GM12878 (cell line): Measurements from ENCODE around the gene LTB. TPM values are rescaled to one million over a fixed set of nuclear protein-coding genes. Genes with fewer than 3 reads are reported as not detected.

Experiments
- ATAC-seq: fragments of 200-7000 bp; cut with Tn5 transposase; 3 replicates; pipeline ENCODE4 v1.9.1; 2020; ENCODE audit warnings: mild to moderate bottlenecking, moderate library complexity
- BruUV-seq: library from RNA; stranded (reverse); fragments of 400-500 nt; replicated peaks from 2 replicates; lab custom pipeline; 2021; lab: Mats Ljungman, UMichigan
- CTCF ChIA-PET: fragments of 300-600 bp; sonication (Branson Sonifier 250); formaldehyde crosslinking; extraction: SDS; loops from one replicate; lab custom pipeline; 2021; ENCODE audit warnings: inconsistent platforms; lab: Yijun Ruan, JAX
- POLR2A ChIA-PET: fragments of 350-600 bp; formaldehyde crosslinking; extraction: SDS; loops from one replicate; lab custom pipeline; 2021; ENCODE audit warnings: inconsistent platforms; lab: Charles Lee
- RAD21 ChIA-PET: fragments of 300-600 bp; sonication (Branson Sonifier 250); formaldehyde crosslinking; loops from one replicate; lab custom pipeline; 2023; ENCODE audit warnings: antibody characterized with exemption; ENCODE audit not compliant: unreplicated experiment; lab: Charles Lee
- SMC1A ChIA-PET: fragments of 300-600 bp; sonication (Branson Sonifier 250); formaldehyde crosslinking; loops from one replicate; lab custom pipeline; 2023; ENCODE audit not compliant: unreplicated experiment, uncharacterized antibody; lab: Charles Lee
- DNase-seq: peaks from one replicate; pipeline ENCODE4 v3.0.0-alpha.2; 2011; ENCODE audit warnings: low read depth, low spot score
- FAIRE-seq: peaks from 3 replicates; lab custom pipeline; 2011; peaks lifted over from hg19 to GRCh38; lab: Jason Lieb, UNC
- H2AFZ ChIP-seq: 2 replicates; pipeline ENCODE4 v1.6.0; 2011; ENCODE audit warnings: low read depth, low read length, control low read depth; ENCODE audit not compliant: control insufficient read depth
- H3K27ac ChIP-seq: 2 replicates; pipeline ENCODE4 v1.5.1; 2011; ENCODE audit warnings: control low read depth; ENCODE audit not compliant: control insufficient read depth, insufficient read depth
- H3K27me3 ChIP-seq, 2 experiments: replicated peaks in 1 of 2; 2 replicates each; pipeline versions ENCODE4 v1.6.0 to v1.6.1; 2011; ENCODE audit warnings: low read length in 1 of 2; ENCODE audit not compliant: control insufficient read depth in 2 of 2, insufficient read depth in 2 of 2
- H3K36me3 ChIP-seq, 2 experiments: 2 replicates each; pipeline ENCODE4 v1.5.1; 2011; ENCODE audit warnings: low read length in 1 of 2; ENCODE audit not compliant: control insufficient read depth in 2 of 2, insufficient read depth in 2 of 2
- H3K4me1 ChIP-seq: 2 replicates; pipeline ENCODE4 v1.6.1; 2011; ENCODE audit warnings: mild to moderate bottlenecking, low read length, moderate library complexity, mixed read lengths; ENCODE audit not compliant: control insufficient read depth, insufficient read depth
- H3K4me2 ChIP-seq: 2 replicates; pipeline ENCODE4 v1.6.0; 2011; ENCODE audit warnings: control low read depth; ENCODE audit not compliant: control insufficient read depth, insufficient read depth
- H3K4me3 ChIP-seq: fragments of 200-600 bp; sonication (generic); 2 replicates; pipeline ENCODE4 v1.5.1; 2016
- H3K79me2 ChIP-seq: 2 replicates; pipeline ENCODE4 v1.6.0; 2011; ENCODE audit warnings: low read length; ENCODE audit not compliant: control insufficient read depth, insufficient read depth
- H3K9ac ChIP-seq: 2 replicates; pipeline ENCODE4 v1.8.0; 2011; ENCODE audit warnings: low read length, control low read depth, mixed read lengths; ENCODE audit not compliant: control insufficient read depth, insufficient read depth
- H3K9me3 ChIP-seq: replicated peaks from 3 replicates; pipeline ENCODE4 v1.5.1; 2011; ENCODE audit warnings: mild to moderate bottlenecking, low read length; ENCODE audit not compliant: control insufficient read depth, insufficient read depth
- H4K20me1 ChIP-seq: 2 replicates; pipeline ENCODE4 v1.6.0; 2011; ENCODE audit not compliant: control insufficient read depth, insufficient read depth
- CHD2 ChIP-seq: IDR thresholded peaks from 2 replicates; pipeline ENCODE4 v1.6.1; 2011; ENCODE audit warnings: low read depth, low read length, improper control_type of control experiment, borderline replicate concordance
- EP300 ChIP-seq, 2 experiments: fragments of 150-350 bp in 1 of 2; IDR thresholded peaks; 2 replicates each; pipeline ENCODE4 v1.6.1; 2011 to 2012; ENCODE audit warnings: low read depth in 2 of 2, low read length in 2 of 2, borderline replicate concordance in 1 of 2, improper control_type of control experiment in 1 of 2, inconsistent platforms in 1 of 2; ENCODE audit not compliant: control insufficient read depth in 1 of 2
- MXI1 ChIP-seq: fragments of 150-350 bp; IDR thresholded peaks from 2 replicates; pipeline ENCODE4 v1.6.1; 2011; ENCODE audit warnings: low read depth, mild to moderate bottlenecking, inconsistent platforms, low read length, improper control_type of control experiment
- MYC ChIP-seq: IDR thresholded peaks from 2 replicates; pipeline ENCODE4 v1.6.1; 2011; ENCODE audit warnings: mild to moderate bottlenecking, low read length, moderate library complexity, inconsistent platforms; ENCODE audit not compliant: insufficient read depth, insufficient replicate concordance, insufficient read length, severe bottlenecking
- NRF1 ChIP-seq: conservative IDR thresholded peaks from 2 replicates; pipeline ENCODE4 v1.6.1; 2011; ENCODE audit warnings: mild to moderate bottlenecking, low read depth, low read length, improper control_type of control experiment
- POU2F2 ChIP-seq: IDR thresholded peaks from 3 replicates; pipeline ENCODE4 v1.6.1; 2011; ENCODE audit warnings: low read depth, mild to moderate bottlenecking, low read length, borderline replicate concordance
- RB1 ChIP-seq: fragments of 450-650 bp; formaldehyde crosslinking; IDR thresholded peaks from 2 replicates; pipeline ENCODE4 v1.6.1; 2017; ENCODE audit warnings: mild to moderate bottlenecking, borderline replicate concordance
- SMC3 ChIP-seq: IDR thresholded peaks from 2 replicates; pipeline ENCODE4 v1.6.1; 2011; ENCODE audit warnings: low read length, improper control_type of control experiment, borderline replicate concordance
- WGBS: methylation state at CpG from one replicate; pipeline ENCODE4 v1.1.6; 2016; ENCODE audit warnings: low lambda C conversion rate; ENCODE audit not compliant: insufficient replicate concordance, insufficient coverage; ENCODE audit errors: missing lambda C conversion rate; 5-methylcytosine and 5-hydroxymethylcytosine counted together
- in situ Hi-C: fragments of 300-500 bp; cut with MboI; formaldehyde crosslinking; loops from 9 replicates; pipeline ENCODE4 v1.14.3; 2018; ENCODE audit warnings: mixed read lengths
- intact Hi-C: fragments of 100-400 bp; cut with micrococcal nuclease; formaldehyde crosslinking; loops from one replicate; pipeline ENCODE4 v1.14.2; 2022; ENCODE audit not compliant: unreplicated experiment
- polyA plus RNA-seq, 11 experiments: library from polyadenylated mRNA; depleted of rRNA in 4 of 11; unstranded in 6 of 11; stranded (reverse) in 5 of 11; fragments of >200 nt; fragmentation: Nextera tagmentation in 4 of 11; fragmentation: Illumina TruSeq in 1 of 11; extraction: Ambion mirVana in 4 of 11; extraction: Trizol in 1 of 11; gene quantifications; 1 replicate in 1 of 11; 2 replicates in 10 of 11; pipeline versions ENCODE4 v1.2.1 to v1.2.3, GENCODE V29; 2011 to 2016; ENCODE audit warnings: inconsistent platforms in 2 of 11, missing spikeins in 2 of 11, low read depth in 1 of 11
- total RNA-seq, 4 experiments: library from RNA; depleted of rRNA in 3 of 4; stranded (reverse); fragments of >200 nt in 3 of 4; fragmentation: Illumina TruSeq in 1 of 4; extraction: Trizol in 1 of 4; gene quantifications; 2 replicates each; pipeline versions ENCODE4 v1.2.1 to v1.2.3, GENCODE V29; 2013 to 2021
- TF ChIP-seq, protein P1 (sequence below): IDR thresholded peaks from 2 replicates; pipeline ENCODE4 v1.6.1; 2012; ENCODE audit warnings: low read length, inconsistent platforms
- TF ChIP-seq, protein P2 (sequence below): fragments of 450-650 bp; IDR thresholded peaks from 2 replicates; pipeline ENCODE4 v1.6.1; 2017; ENCODE audit warnings: mild to moderate bottlenecking, low read depth, inconsistent platforms; ENCODE audit not compliant: poor library complexity, severe bottlenecking

LTB gene
- total and polyA plus RNA-seq, 10 of the 15 experiments (the other 5 are each of a cell fraction or from before 2014, with no cell fraction given), result 0.71 to 74.3 (median 20.0) TPM

DNA sequence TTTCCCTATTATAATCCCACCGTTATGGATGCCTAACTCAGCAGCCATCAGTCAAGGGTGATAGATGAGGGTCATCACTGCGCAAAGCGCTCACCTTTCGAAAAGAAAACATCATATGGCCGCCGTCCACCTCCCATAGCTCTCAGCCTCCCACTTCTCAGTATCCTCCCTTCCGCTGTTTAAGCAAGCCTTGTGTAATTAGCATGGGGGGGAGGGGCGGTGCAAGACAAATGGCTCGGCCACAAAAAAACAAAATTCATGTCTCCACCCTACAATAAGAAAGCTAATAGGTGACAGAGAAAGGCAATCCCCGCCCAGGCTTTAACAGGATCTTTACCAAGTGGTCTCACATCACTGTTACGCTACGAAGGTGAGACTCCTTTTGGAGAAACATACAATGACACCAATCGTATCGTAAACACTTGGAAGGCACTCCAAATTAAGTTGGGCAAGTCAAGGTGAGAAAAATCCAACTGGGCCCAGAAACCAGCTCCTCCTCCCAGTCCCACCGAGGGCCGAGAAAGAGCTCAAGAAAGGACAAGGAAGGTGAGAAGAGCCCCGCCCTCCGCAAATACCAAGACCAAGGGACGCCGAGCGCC lies 41.1 kb downstream of the LTB start:
- Histone ChIP-seq H3K4me2 (peak overlapping the region; percentile 85), H3K27ac (peak overlapping the region; percentile 97), H4K20me1 (peaks cover 9% of the 10 kb centered on the region), H3K27me3 (no peaks in the 10 kb centered on the region), H3K79me2 (peaks cover 69% of the 10 kb centered on the region), H3K9me3 (no peaks in the 10 kb centered on the region), H3K9ac (peak overlapping the region; percentile 99), H3K4me1 (no peaks in the 10 kb centered on the region), H2AFZ (no peak overlapping the region; the same call in 1 of the 2 replicates), H3K36me3 (peaks cover 18 to 32% of the 10 kb centered on the region in 2 experiments), H3K4me3 (peak overlapping the region; percentile 94)
- ChIA-PET SMC1A (interaction anchor here (0.8 to 34.7 kb wide), 15 partner anchors 10 to 296 kb away, joined by 3 to 1989 read pairs (median 4); partner anchors contain the start of genes ABHD16A, LST1, LTA and LTB), POLR2A (interaction anchor here (0.6 to 4.8 kb wide), 26 partner anchors 10 to 655 kb away, joined by 3 to 56 read pairs (median 4); partner anchors contain the start of genes ABHD16A, BAG6, C6orf47 and GPANK1), CTCF (interaction anchor here (0.6 to 34.8 kb wide), 11 partner anchors 9 to 721 kb away, joined by 3 to 2098 read pairs (median 3); partner anchors contain the start of genes C6orf47, DXO, HSPA1B and LST1), RAD21 (interaction anchor here (0.9 to 16.9 kb wide), 14 partner anchors 9 to 289 kb away, joined by 3 to 668 read pairs (median 5); partner anchors contain the start of genes ABHD16A, HSPA1B, LTB and MICB)
- DNase-seq, result no peak
- TF ChIP-seq NRF1 (no peak), CHD2 (peak; percentile 57; the same call in 1 of the 2 replicates), MXI1 (no peak), POU2F2 (no peak), SMC3 (peak; percentile 20; the same call in 1 of the 2 replicates), EP300 (IDR thresholded peaks at IDR 0.05; ENCODE audit: borderline replicate concordance in 1 of 2, control insufficient read depth in 1 of 2, low read depth in 2 of 2, low read length in 2 of 2) (no peak), RB1 (no peak), MYC (no peak)
- TF ChIP-seq, protein P1, sequence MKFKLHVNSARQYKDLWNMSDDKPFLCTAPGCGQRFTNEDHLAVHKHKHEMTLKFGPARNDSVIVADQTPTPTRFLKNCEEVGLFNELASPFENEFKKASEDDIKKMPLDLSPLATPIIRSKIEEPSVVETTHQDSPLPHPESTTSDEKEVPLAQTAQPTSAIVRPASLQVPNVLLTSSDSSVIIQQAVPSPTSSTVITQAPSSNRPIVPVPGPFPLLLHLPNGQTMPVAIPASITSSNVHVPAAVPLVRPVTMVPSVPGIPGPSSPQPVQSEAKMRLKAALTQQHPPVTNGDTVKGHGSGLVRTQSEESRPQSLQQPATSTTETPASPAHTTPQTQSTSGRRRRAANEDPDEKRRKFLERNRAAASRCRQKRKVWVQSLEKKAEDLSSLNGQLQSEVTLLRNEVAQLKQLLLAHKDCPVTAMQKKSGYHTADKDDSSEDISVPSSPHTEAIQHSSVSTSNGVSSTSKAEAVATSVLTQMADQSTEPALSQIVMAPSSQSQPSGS, result no peak
- TF ChIP-seq, protein P2, sequence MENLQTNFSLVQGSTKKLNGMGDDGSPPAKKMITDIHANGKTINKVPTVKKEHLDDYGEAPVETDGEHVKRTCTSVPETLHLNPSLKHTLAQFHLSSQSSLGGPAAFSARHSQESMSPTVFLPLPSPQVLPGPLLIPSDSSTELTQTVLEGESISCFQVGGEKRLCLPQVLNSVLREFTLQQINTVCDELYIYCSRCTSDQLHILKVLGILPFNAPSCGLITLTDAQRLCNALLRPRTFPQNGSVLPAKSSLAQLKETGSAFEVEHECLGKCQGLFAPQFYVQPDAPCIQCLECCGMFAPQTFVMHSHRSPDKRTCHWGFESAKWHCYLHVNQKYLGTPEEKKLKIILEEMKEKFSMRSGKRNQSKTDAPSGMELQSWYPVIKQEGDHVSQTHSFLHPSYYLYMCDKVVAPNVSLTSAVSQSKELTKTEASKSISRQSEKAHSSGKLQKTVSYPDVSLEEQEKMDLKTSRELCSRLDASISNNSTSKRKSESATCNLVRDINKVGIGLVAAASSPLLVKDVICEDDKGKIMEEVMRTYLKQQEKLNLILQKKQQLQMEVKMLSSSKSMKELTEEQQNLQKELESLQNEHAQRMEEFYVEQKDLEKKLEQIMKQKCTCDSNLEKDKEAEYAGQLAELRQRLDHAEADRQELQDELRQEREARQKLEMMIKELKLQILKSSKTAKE, result no peak
- ATAC-seq, result peak; percentile 55
- in situ Hi-C loops (loop anchor here (5.0 to 10.0 kb wide), 2 partner anchors 49 to 294 kb away; no protein-coding TSS in a partner anchor), intact Hi-C loops (loop anchor here (1.0 to 10.0 kb wide), 2 partner anchors 48 to 364 kb away; partner anchors contain the start of gene ZBTB12)
- FAIRE-seq, result no peak
- 1% methylated on average over 21 of the region's 21 CpGs for WGBS
- BruUV-seq, result TSS peak; percentile 74
